RWPE2 (cell line): ENCODE measurements around the gene PLB1.

Source experiments
- ATAC-seq: fragments of 200-7000 bp; cut with Tn5 transposase; 3 replicates; pipeline ENCODE4 v1.9.1; 2021; ENCODE audit warnings: low read depth
- DNase-seq: peaks from one replicate; pipeline ENCODE4 v3.0.0-alpha.2; 2020; ENCODE audit warnings: low spot score
- H3K27ac ChIP-seq: fragments of 450-650 bp; 2 replicates; pipeline ENCODE4 v1.5.1; 2017; ENCODE audit warnings: mild to moderate bottlenecking; ENCODE audit not compliant: poor library complexity, severe bottlenecking
- H3K27me3 ChIP-seq: fragments of 250-450 bp; sonication (Bioruptor Pico); 2 replicates; pipeline ENCODE4 v1.5.1; 2021; ENCODE audit warnings: mild to moderate bottlenecking, moderate library complexity; ENCODE audit not compliant: insufficient read depth, poor library complexity, severe bottlenecking
- H3K36me3 ChIP-seq: fragments of 250-450 bp; sonication (Bioruptor Pico); 2 replicates; pipeline ENCODE4 v1.5.1; 2020; ENCODE audit warnings: low read depth, mild to moderate bottlenecking, moderate library complexity
- H3K4me1 ChIP-seq: fragments of 250-450 bp; sonication (Bioruptor Pico); 2 replicates; pipeline ENCODE4 v1.5.1; 2021; ENCODE audit warnings: mild to moderate bottlenecking, moderate library complexity; ENCODE audit not compliant: insufficient read depth, poor library complexity, severe bottlenecking
- H3K4me3 ChIP-seq: fragments of 250-450 bp; sonication (Bioruptor Pico); 2 replicates; pipeline ENCODE4 v1.5.1; 2021; ENCODE audit warnings: mild to moderate bottlenecking, moderate library complexity; ENCODE audit not compliant: severe bottlenecking
- H3K9me3 ChIP-seq: fragments of 250-450 bp; sonication (Bioruptor Pico); 2 replicates; pipeline ENCODE4 v1.5.1; 2021; ENCODE audit warnings: mild to moderate bottlenecking, moderate library complexity; ENCODE audit not compliant: severe bottlenecking
- TF ChIP-seq, protein P1 (sequence below): fragments of 450-650 bp; IDR thresholded peaks from one replicate; pipeline ENCODE4 v1.5.1; 2017; ENCODE audit warnings: mild to moderate bottlenecking, moderate library complexity; ENCODE audit not compliant: poor library complexity, severe bottlenecking

PLB1 gene

DNA sequence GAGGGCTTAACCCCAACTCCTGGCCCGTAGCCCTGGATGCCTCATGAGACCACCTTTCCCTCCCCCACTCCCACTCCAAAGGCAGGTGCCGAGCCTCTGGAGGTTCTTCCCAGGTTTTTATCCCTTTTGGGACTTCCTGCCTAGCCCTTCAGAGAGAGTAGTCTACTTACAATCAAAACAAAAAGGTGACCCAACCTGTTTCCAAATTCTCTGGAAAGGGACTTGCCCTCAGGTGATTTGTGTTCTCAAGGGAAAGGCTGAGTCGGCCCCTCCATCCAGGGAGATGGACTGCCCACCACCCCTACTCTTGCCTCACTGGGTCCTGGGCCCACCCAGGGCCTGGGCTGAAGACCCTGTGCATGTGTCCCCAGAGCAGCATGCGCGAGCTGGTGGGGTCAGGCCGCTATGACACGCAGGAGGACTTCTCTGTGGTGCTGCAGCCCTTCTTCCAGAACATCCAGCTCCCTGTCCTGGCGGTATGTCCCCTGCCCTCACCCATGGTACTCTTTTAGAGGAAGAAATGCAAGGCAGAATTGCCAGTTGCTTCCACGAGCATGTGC is 108.5 kb downstream of the PLB1 start:
- Histone ChIP-seq H3K27me3 (no peaks in the 10 kb centered on the region), H3K9me3 (no peaks in the 10 kb centered on the region), H3K4me3 (no peak overlapping the region), H3K4me1 (peaks cover 10% of the 10 kb centered on the region), H3K36me3 (no peaks in the 10 kb centered on the region), H3K27ac (peak overlapping the region; percentile 35)
- TF ChIP-seq, protein P1, sequence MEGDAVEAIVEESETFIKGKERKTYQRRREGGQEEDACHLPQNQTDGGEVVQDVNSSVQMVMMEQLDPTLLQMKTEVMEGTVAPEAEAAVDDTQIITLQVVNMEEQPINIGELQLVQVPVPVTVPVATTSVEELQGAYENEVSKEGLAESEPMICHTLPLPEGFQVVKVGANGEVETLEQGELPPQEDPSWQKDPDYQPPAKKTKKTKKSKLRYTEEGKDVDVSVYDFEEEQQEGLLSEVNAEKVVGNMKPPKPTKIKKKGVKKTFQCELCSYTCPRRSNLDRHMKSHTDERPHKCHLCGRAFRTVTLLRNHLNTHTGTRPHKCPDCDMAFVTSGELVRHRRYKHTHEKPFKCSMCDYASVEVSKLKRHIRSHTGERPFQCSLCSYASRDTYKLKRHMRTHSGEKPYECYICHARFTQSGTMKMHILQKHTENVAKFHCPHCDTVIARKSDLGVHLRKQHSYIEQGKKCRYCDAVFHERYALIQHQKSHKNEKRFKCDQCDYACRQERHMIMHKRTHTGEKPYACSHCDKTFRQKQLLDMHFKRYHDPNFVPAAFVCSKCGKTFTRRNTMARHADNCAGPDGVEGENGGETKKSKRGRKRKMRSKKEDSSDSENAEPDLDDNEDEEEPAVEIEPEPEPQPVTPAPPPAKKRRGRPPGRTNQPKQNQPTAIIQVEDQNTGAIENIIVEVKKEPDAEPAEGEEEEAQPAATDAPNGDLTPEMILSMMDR, result no peak
- no peak for ATAC-seq
- no peak for DNase-seq

DNA sequence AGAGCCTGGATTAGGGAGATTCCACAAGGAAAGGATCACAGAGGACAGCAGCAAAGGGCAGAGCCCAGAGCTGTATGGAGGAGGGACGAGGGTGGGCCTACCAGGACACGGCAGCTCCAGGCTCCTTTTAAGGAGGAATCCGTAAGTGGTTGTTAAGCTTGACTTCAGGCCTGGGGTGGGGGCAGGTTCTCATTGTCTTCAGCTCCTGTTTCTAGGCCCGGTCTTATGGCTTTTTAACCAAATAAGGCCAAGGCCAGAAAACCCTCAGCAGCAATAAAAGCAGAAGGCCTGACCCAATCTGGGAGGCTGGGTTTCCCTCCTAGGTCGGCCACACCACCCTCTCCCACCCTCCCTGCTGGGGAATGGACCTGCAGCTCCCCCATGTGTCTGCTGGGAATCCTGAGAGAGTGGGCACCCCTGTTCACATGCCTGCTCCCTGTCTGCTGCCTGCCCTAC is 111.2 kb downstream of the PLB1 start:
- H3K36me3 ChIP-seq, result no peaks in the 10 kb centered on the region
- no peak overlapping the region for H3K27ac ChIP-seq
- H3K4me1 ChIP-seq, result peaks cover 29% of the 10 kb centered on the region
- no peak for ATAC-seq
- TF ChIP-seq, protein P1, result no peak
- H3K27me3 ChIP-seq, result no peaks in the 10 kb centered on the region
- DNase-seq, result no peak
- H3K9me3 ChIP-seq, result no peaks in the 10 kb centered on the region
- no peak overlapping the region for H3K4me3 ChIP-seq

DNA sequence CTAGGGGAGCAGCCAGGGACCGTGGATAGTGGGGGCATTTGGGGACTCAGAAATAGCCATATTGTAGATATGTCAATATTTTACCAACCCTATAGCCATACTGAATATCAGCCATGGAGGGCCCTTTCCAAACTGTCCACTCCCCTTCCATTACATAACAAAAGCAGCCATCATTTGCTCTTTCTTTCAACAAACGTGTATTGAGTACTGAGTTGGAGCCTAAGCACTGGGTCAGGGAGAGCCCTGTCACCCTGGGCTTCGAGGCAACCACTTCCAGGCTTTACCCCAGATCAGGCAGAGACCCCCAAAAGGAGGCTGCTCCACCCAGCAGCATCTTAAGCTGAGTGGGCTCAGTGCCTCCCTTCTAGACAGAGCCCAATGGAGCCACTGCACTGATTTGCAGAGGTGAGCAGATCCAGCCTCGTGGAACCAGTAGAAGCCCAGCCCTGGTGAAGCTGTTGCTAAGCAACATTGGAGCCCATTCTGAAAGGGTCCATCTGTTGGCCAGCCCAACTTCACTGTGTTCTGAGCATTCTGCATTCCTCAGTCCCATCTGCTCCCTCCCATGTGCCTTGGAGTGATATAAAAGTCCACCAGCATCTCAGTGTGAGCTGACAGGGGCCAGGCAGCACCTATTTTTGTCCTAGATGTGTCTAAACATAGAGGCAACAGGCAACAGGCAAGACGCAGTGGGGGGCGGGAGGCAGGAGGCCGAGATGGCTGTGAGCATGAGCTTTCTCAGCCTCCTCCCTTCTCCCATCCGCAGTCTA is 112.1 kb downstream of the PLB1 start:
- ATAC-seq (no peak), DNase-seq (no peak)
- Histone ChIP-seq H3K4me1 (peaks cover 30% of the 10 kb centered on the region), H3K27ac (peak overlapping the region; percentile 99), H3K36me3 (no peaks in the 10 kb centered on the region), H3K4me3 (no peak overlapping the region), H3K9me3 (no peaks in the 10 kb centered on the region), H3K27me3 (no peaks in the 10 kb centered on the region)
- TF ChIP-seq, protein P1, result no peak

DNA sequence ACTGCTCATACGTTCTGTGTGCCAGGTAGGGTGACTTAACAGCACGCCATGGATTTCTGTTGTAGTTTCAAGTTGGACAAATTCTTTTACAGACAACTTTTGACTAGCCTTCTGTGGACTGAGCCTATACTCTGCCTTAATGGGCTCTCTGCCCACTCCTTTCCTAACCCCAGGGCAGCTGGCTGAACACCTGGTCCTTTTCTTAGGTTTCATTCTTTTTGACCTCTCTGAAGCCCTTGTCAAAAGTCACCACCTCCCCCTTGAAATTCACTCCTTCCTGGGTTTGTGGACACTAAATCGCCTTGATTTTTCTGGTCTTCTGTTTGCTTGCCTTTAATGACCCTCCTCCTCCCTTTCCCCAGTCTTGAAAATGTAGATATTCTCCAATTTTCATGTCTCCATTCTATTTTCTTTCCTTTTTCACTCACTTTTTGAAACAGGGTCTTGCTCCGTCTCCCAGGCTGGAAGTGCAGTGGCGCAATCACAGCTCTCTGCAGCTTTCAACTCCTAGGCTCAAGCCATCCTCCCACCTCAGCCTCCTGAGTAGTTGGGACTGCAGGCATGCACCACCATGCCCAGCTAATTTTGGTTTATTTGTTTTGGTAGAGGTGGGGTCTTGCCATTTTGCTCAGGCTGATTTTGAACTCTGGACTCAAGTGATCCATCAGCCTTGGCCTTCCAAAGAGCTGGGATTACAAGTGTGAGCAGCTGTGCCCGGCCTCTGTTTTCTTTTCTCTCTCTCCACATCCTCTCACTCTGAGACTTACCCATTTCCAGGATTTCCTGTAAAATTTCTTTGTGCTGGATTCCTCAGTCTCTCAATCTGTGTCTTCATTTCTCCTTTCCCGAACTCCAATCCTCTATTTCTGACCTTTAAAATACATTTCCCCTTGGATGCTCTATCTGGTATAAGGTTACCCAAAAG is 112.9 kb downstream of the PLB1 start:
- TF ChIP-seq, protein P1, result no peak
- Histone ChIP-seq H3K9me3 (no peaks in the 10 kb centered on the region), H3K27me3 (no peaks in the 10 kb centered on the region), H3K4me1 (peaks cover 30% of the 10 kb centered on the region), H3K36me3 (no peaks in the 10 kb centered on the region), H3K27ac (peak overlapping the region; percentile 99), H3K4me3 (no peak overlapping the region)
- ATAC-seq (no peak), DNase-seq (no peak)
